DOHH2 (cell line): ENCODE measurements around the gene SPATA2.
"Not testable (repeated sequence)": the region's sequence is repeated elsewhere in the genome, so short reads cannot be mapped to it uniquely, and the experiment has no call there.

Source experiments
- H3F3A ChIP-seq: fragments of 200-600 bp; sonication (generic), shearing (Covaris generic); 2 replicates; pipeline ENCODE4 v1.6.0; 2016; ENCODE audit warnings: antibody characterized with exemption, mild to moderate bottlenecking; ENCODE audit not compliant: control insufficient read depth, insufficient read depth
- H3K27ac ChIP-seq: fragments of 200-600 bp; sonication (generic); 2 replicates; pipeline ENCODE4 v1.5.1; 2014; ENCODE audit warnings: low read depth, mild to moderate bottlenecking, low read length, moderate library complexity
- H3K27me3 ChIP-seq: fragments of 200-600 bp; sonication (generic); 2 replicates; pipeline ENCODE4 v1.6.1; 2014; ENCODE audit warnings: mild to moderate bottlenecking, low read length, mixed read lengths; ENCODE audit not compliant: control insufficient read depth
- H3K36me3 ChIP-seq: fragments of 200-600 bp; sonication (generic); 2 replicates; pipeline ENCODE4 v1.6.1; 2014; ENCODE audit warnings: mild to moderate bottlenecking, low read length, moderate library complexity, mixed read lengths; ENCODE audit not compliant: control insufficient read depth
- H3K4me1 ChIP-seq: fragments of 200-600 bp; sonication (generic); 2 replicates; pipeline ENCODE4 v1.6.1; 2014; ENCODE audit warnings: mild to moderate bottlenecking, low read length, mixed read lengths; ENCODE audit not compliant: control insufficient read depth
- H3K4me2 ChIP-seq: fragments of 200-600 bp; sonication (generic); 2 replicates; pipeline ENCODE4 v1.6.0; 2014; ENCODE audit warnings: mild to moderate bottlenecking, low read length, moderate library complexity
- H3K4me3 ChIP-seq: fragments of 200-600 bp; sonication (generic); 2 replicates; pipeline ENCODE4 v1.5.1; 2014; ENCODE audit warnings: mild to moderate bottlenecking, low read length, mixed read lengths
- H3K79me2 ChIP-seq: fragments of 200-600 bp; sonication (generic); 2 replicates; pipeline ENCODE4 v1.6.1; 2014; ENCODE audit warnings: mild to moderate bottlenecking, low read length, mixed read lengths; ENCODE audit not compliant: control insufficient read depth
- H3K9me2 ChIP-seq: fragments of 200-600 bp; sonication (generic); replicated peaks from 2 replicates; pipeline ENCODE4 v1.6.1; 2014; ENCODE audit warnings: mild to moderate bottlenecking, low read length, mixed read lengths; ENCODE audit not compliant: control insufficient read depth
- H3K9me3 ChIP-seq: fragments of 200-600 bp; sonication (generic); 2 replicates; pipeline ENCODE4 v1.6.1; 2014; ENCODE audit warnings: antibody characterized with exemption, low read length, mixed read lengths; ENCODE audit not compliant: control insufficient read depth, insufficient read depth
- H4K20me1 ChIP-seq: fragments of 200-600 bp; sonication (generic); 2 replicates; pipeline ENCODE4 v1.6.0; 2014; ENCODE audit warnings: low read depth, mild to moderate bottlenecking, antibody characterized with exemption, low read length, moderate library complexity; ENCODE audit not compliant: control insufficient read depth, insufficient read depth
- CTCF ChIP-seq: fragments of 200-600 bp; sonication (generic); IDR thresholded peaks from one replicate; pipeline ENCODE4 v1.5.1; 2014; ENCODE audit warnings: antibody characterized with exemption, mild to moderate bottlenecking, low read depth, low read length; ENCODE audit not compliant: poor library complexity, severe bottlenecking
- EZH2phosphoT487 ChIP-seq: fragments of 200-600 bp; sonication (generic); IDR thresholded peaks from 2 replicates; pipeline ENCODE4 v1.6.1; 2017; ENCODE audit warnings: borderline replicate concordance, mild to moderate bottlenecking, antibody characterized with exemption, low read length, moderate library complexity, mixed read lengths

Gene SPATA2

GRCh38 chr20:49956689-49957088 is 41.4 kb upstream of the SPATA2 start:
- Histone ChIP-seq H3K27me3 (no peaks in the 10 kb centered on the region), H3F3A (no peaks in the 10 kb centered on the region)

GRCh38 chr20:49955830-49956396 is 40.6 kb upstream of the SPATA2 start:
- H3K4me2 ChIP-seq, H3F3A ChIP-seq, H3K27ac ChIP-seq, H3K9me3 ChIP-seq, H3K4me1 ChIP-seq, H3K4me3 ChIP-seq, H4K20me1 ChIP-seq, H3K79me2 ChIP-seq, H3K27me3 ChIP-seq, H3K9me2 ChIP-seq: not testable (repeated sequence)
- H3K36me3 ChIP-seq = peaks cover 41% of the 10 kb centered on the region

More at GRCh38 chr20:49956689-49957088, 41.4 kb upstream of the SPATA2 start:
- Histone ChIP-seq H3K4me2 (no peak overlapping the region), H3K79me2 (no peaks in the 10 kb centered on the region), H3K4me3 (no peak overlapping the region), H3K4me1 (no peaks in the 10 kb centered on the region), H3K36me3 (peaks cover 34% of the 10 kb centered on the region), H4K20me1 (no peaks in the 10 kb centered on the region), H3K9me2 (no peaks in the 10 kb centered on the region), H3K9me3 (no peaks in the 10 kb centered on the region), H3K27ac (no peak overlapping the region)
- TF ChIP-seq CTCF (no peak), EZH2phosphoT487 (no peak)

DNA sequence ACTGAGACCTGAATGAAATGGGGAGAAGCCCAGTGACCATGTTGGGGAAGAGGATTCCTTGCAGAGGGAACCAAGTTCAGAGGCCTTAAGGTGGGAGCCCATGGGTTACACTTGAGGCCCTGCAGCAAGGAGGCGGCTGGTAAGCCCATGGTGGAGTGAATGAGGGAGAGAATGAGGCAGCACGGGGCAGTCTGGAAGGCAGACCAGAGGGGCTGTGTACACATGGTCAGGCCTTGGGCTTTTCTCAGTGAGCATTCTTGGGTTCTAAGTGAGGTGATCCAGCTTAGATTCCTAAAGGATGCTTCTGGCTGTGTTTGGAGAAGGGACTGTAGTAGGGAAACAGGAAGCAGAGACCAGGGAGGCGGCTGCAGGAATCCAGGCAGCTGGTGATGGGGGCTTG is 39.8 kb upstream of the SPATA2 start:
- TF ChIP-seq CTCF (no peak), EZH2phosphoT487 (no peak)

GRCh38 chr20:49951151-49951550 is 35.8 kb upstream of the SPATA2 start:
- no peaks in the 10 kb centered on the region for H3K9me3 ChIP-seq
- H3F3A ChIP-seq = no peaks in the 10 kb centered on the region
- H3K36me3 ChIP-seq = peaks cover 73% of the 10 kb centered on the region
- H3K4me1 ChIP-seq = no peaks in the 10 kb centered on the region
- no peaks in the 10 kb centered on the region for H3K27me3 ChIP-seq
- H3K79me2 ChIP-seq = peaks cover 3% of the 10 kb centered on the region; the same call in 1 of the 2 replicates
- H3K9me2 ChIP-seq = no peaks in the 10 kb centered on the region
- H3K4me2 ChIP-seq = no peak overlapping the region
- TF ChIP-seq EZH2phosphoT487 = no peak
- no peak for TF ChIP-seq CTCF
- no peak overlapping the region for H3K27ac ChIP-seq
- H3K4me3 ChIP-seq = no peak overlapping the region
- no peaks in the 10 kb centered on the region for H4K20me1 ChIP-seq

More for the DNA sequence above, 39.8 kb upstream of the SPATA2 start:
- Histone ChIP-seq H3K4me1 (no peaks in the 10 kb centered on the region), H4K20me1 (no peaks in the 10 kb centered on the region), H3K4me3 (no peak overlapping the region), H3K9me3 (no peaks in the 10 kb centered on the region), H3K9me2 (no peaks in the 10 kb centered on the region), H3K27me3 (no peaks in the 10 kb centered on the region), H3K27ac (no peak overlapping the region), H3K4me2 (no peak overlapping the region), H3F3A (no peaks in the 10 kb centered on the region), H3K36me3 (peaks cover 49% of the 10 kb centered on the region), H3K79me2 (no peaks in the 10 kb centered on the region)
